Stimulated activated CD8-positive, alpha-beta memory T cell treated with anti-CD3 and anti-CD28 coated beads, Interleukin-4, amount 100 ng/mL, for 1 hour (primary cell): Measurements from ENCODE around the gene DISP2.

Experiments used
- DNase-seq, 2 donors: peaks; one replicate each; pipeline ENCODE4 v3.0.0-alpha.2; 2020; ENCODE audit warnings: low read depth in 2 of 2, low spot score in 1 of 2

The DISP2 gene

GRCh38 chr15:40418126-40418525, 60.1 kb downstream of the DISP2 start:
- DNase-seq, result no peak

DNA sequence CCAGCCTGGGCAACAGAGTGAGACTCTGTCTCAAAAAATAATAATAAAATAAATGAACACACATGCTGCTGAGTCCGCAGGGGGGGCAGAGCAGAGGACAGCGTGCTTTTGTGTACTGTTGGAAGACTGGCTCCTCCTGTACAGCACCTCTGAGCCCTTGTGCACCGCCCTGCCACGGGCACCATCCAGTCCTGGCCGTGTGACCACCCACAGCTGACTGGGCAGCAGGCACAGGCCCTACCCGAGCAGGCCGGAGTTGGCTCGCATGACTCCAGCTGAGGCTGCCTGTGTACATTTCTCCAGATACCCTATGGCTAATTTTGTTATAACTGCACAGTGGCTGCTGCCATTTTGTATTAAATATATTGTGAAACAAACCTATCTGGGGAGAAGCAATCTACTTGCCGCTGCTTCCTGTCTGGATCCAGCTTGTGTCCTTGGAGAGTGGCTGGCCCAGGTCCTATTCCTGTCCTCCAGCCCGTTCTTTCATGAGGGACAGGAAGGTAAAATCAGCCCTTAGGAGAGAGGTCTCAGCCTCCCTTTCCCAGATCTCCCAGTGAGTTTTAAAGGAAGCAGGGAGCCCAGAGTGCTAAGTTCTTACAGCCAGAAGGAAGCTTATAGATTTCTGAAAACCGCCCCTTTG, 62.2 kb downstream of the DISP2 start:
- no peak for DNase-seq

DNA sequence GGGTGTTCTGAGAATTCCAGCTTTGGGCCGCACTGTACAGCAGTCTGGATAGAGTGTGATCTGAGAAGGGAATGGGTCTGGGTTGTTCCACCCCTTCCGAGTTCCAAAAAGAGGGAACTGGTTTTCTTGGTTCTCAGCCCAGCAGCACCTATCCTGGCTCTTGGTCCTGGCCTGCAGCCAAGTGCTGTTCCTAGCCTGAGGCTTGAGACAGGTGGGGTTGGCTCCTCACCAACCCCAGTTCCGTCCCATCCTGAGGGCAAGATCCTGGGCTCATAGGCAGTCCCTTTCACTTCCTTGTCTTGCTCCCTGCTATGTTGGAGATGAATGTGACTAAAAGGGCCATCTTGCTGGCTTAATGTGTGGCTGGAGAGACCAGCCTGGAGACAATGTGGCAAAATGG, 62.8 kb downstream of the DISP2 start:
- DNase-seq, result no peak

GRCh38 chr15:40421246-40422157, 63.5 kb downstream of the DISP2 start:
- DNase-seq, result peak; percentile 64 to 67

GRCh38 chr15:40424483-40425115, 66.6 kb downstream of the DISP2 start:
- DNase-seq, result no peak

DNA sequence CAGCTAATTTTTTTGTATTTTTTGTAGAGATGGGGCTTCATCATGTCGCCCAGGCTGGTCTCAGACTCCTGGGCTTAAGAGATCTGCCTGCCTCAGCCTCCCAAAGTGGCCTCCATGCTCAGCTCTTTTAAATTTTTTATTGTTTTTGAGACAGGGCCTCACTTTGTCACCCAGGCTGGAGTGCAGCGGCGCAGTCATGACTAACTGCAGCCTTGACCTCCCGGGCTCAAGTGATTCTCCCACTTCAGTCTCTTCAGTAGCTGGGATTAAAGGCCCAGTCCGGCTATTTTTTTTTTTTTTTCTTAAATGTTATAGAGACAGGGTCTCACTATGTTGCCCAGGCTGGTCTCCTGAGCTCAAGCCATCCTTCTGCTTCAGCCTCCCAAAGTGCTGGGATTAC, 67.7 kb downstream of the DISP2 start:
- DNase-seq, result no peak

DNA sequence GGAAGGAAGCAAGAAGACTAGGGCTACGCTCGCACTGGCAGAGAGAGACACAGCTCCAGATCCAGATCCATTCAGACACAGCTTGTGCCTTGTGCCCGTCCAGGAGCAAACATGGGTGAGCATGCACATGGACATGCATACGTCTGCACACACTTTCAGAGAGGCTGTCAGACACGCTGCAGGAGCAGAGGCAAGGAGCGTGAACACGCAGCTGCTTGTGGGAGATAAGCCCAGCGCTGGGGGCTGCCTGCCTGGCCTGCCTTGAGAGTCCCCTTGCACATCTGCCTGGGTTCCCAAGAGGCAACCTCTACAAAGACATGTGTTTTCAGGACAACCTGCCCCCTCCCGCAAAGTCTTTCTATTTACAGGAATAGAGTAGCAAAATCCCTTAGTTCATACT, 69.2 kb downstream of the DISP2 start:
- DNase-seq, result no peak

- DNase-seq, result no peak
Observed at GRCh38 chr15:40428185-40428584, 70.2 kb downstream of the DISP2 start.
